Smooth muscle cell (in vitro differentiated cells): ENCODE data around the gene NRP1. TPM values are rescaled to one million over a fixed set of nuclear protein-coding genes. Genes with fewer than 3 reads are reported as not detected.

Source experiments
- DNase-seq: peaks from one replicate; lab custom pipeline; 2025; ENCODE audit not compliant: unreplicated experiment; lab: John Stamatoyannopoulos, UW
- H2AFZ ChIP-seq: fragments of 200-600 bp; sonication (generic); 2 replicates; pipeline ENCODE4 v1.6.0; 2016; ENCODE audit warnings: antibody characterized with exemption, low read depth, mild to moderate bottlenecking
- H3F3A ChIP-seq: fragments of 200-600 bp; sonication (generic); 2 replicates; pipeline ENCODE4 v1.6.0; 2017; ENCODE audit warnings: antibody characterized with exemption, low read depth
- H3K27ac ChIP-seq: fragments of 200-600 bp; sonication (generic); 2 replicates; pipeline ENCODE4 v1.5.1; 2016; ENCODE audit warnings: low read depth, mild to moderate bottlenecking
- H3K27me3 ChIP-seq: fragments of 200-600 bp; sonication (generic); 2 replicates; pipeline ENCODE4 v1.6.1; 2016; ENCODE audit warnings: low read depth, mild to moderate bottlenecking
- H3K36me3 ChIP-seq: fragments of 200-600 bp; sonication (generic); 2 replicates; pipeline ENCODE4 v1.5.1; 2016; ENCODE audit warnings: low read depth
- H3K4me1 ChIP-seq: fragments of 200-600 bp; sonication (generic); 2 replicates; pipeline ENCODE4 v1.5.1; 2016; ENCODE audit warnings: low read depth
- H3K4me2 ChIP-seq: fragments of 200-600 bp; sonication (generic); 2 replicates; pipeline ENCODE4 v1.6.0; 2016; ENCODE audit warnings: mild to moderate bottlenecking
- H3K4me3 ChIP-seq: fragments of 200-600 bp; sonication (generic); 2 replicates; pipeline ENCODE4 v1.5.1; 2016; ENCODE audit warnings: mild to moderate bottlenecking
- H3K79me2 ChIP-seq: fragments of 200-600 bp; sonication (generic); 2 replicates; pipeline ENCODE4 v1.6.0; 2016; ENCODE audit warnings: low read depth, mild to moderate bottlenecking
- H3K9ac ChIP-seq: fragments of 200-600 bp; sonication (generic); 2 replicates; pipeline ENCODE4 v1.6.0; 2016; ENCODE audit warnings: low read depth
- H3K9me3 ChIP-seq: fragments of 200-600 bp; sonication (generic); replicated peaks from 2 replicates; pipeline ENCODE4 v1.5.1; 2016; ENCODE audit warnings: low read depth
- H4K20me1 ChIP-seq: fragments of 200-600 bp; sonication (generic); 2 replicates; pipeline ENCODE4 v1.6.0; 2016; ENCODE audit warnings: low read depth
- CTCF ChIP-seq: fragments of 200-600 bp; sonication (generic); IDR thresholded peaks from 2 replicates; pipeline ENCODE4 v1.5.1; 2017; ENCODE audit warnings: borderline replicate concordance, mild to moderate bottlenecking, antibody characterized with exemption; ENCODE audit not compliant: insufficient read depth, poor library complexity, severe bottlenecking
- WGBS: methylation state at CpG from one replicate; pipeline ENCODE4 v1.1.7; 2016; ENCODE audit warnings: low lambda C conversion rate; 5-methylcytosine and 5-hydroxymethylcytosine counted together
- polyA plus RNA-seq: library from polyadenylated mRNA; unstranded; fragments of >200 nt; fragmentation: Nextera tagmentation; extraction: Ambion mirVana; gene quantifications from 2 replicates; pipeline ENCODE4 v1.2.1, GENCODE V29; 2016
- total RNA-seq: library from RNA; depleted of rRNA; stranded (reverse); fragments of >200 nt; gene quantifications from 2 replicates; pipeline ENCODE4 v1.2.3, GENCODE V29; 2014

Gene NRP1
- total and polyA plus RNA-seq, 2 experiments from 2014 or later = 74.8 to 80.4 TPM

- Histone ChIP-seq H3K79me2 (no peaks in the 10 kb centered on the region), H3F3A (peaks cover 18% of the 10 kb centered on the region), H4K20me1 (no peaks in the 10 kb centered on the region), H3K4me1 (peaks cover 11% of the 10 kb centered on the region), H3K27ac (no peak overlapping the region), H3K9me3 (no peaks in the 10 kb centered on the region), H3K4me2 (no peak overlapping the region), H3K9ac (no peak overlapping the region), H3K4me3 (no peak overlapping the region), H3K27me3 (no peaks in the 10 kb centered on the region), H2AFZ (no peak overlapping the region), H3K36me3 (no peaks in the 10 kb centered on the region)
- WGBS = 100% methylated on average over 1 of the region's 1 CpG
- DNase-seq = no peak
- TF ChIP-seq CTCF = no peak
These were observed 144.1 kb downstream of the NRP1 start for GRCh38 chr10:33190406-33190805.

GRCh38 chr10:33189808-33190207 is 144.7 kb downstream of the NRP1 start:
- peaks cover 13% of the 10 kb centered on the region for H3F3A ChIP-seq
- no peak overlapping the region for H2AFZ ChIP-seq
- no peaks in the 10 kb centered on the region for H3K27me3 ChIP-seq
- no peaks in the 10 kb centered on the region for H4K20me1 ChIP-seq
- no peaks in the 10 kb centered on the region for H3K79me2 ChIP-seq
- DNase-seq = no peak
- WGBS = 82% methylated on average over 8 of the region's 8 CpGs
- H3K4me2 ChIP-seq = no peak overlapping the region
- H3K27ac ChIP-seq = no peak overlapping the region
- no peak for TF ChIP-seq CTCF
- H3K9ac ChIP-seq = no peak overlapping the region
- H3K4me3 ChIP-seq = no peak overlapping the region
- H3K36me3 ChIP-seq = no peaks in the 10 kb centered on the region
- H3K9me3 ChIP-seq = no peaks in the 10 kb centered on the region
- H3K4me1 ChIP-seq = peaks cover 8% of the 10 kb centered on the region

GRCh38 chr10:33189363-33189762 is 145.1 kb downstream of the NRP1 start:
- Histone ChIP-seq H3K27me3 (no peaks in the 10 kb centered on the region), H4K20me1 (no peaks in the 10 kb centered on the region), H3K4me2 (no peak overlapping the region), H3F3A (peaks cover 10% of the 10 kb centered on the region), H3K4me1 (peaks cover 8% of the 10 kb centered on the region), H3K9me3 (no peaks in the 10 kb centered on the region), H3K36me3 (no peaks in the 10 kb centered on the region), H3K4me3 (no peak overlapping the region), H3K27ac (no peak overlapping the region), H2AFZ (no peak overlapping the region), H3K9ac (no peak overlapping the region), H3K79me2 (no peaks in the 10 kb centered on the region)
- no peak for DNase-seq
- WGBS = 95% methylated on average over 6 of the region's 6 CpGs
- no peak for TF ChIP-seq CTCF

- peaks cover 4% of the 10 kb centered on the region for H3F3A ChIP-seq
- no peaks in the 10 kb centered on the region for H4K20me1 ChIP-seq
- no peak overlapping the region for H3K4me3 ChIP-seq
- no peaks in the 10 kb centered on the region for H3K36me3 ChIP-seq
- WGBS = 89% methylated on average over 9 of the region's 9 CpGs
- H3K79me2 ChIP-seq = no peaks in the 10 kb centered on the region
- TF ChIP-seq CTCF = no peak
- no peak for DNase-seq
- no peak overlapping the region for H3K27ac ChIP-seq
- no peaks in the 10 kb centered on the region for H3K9me3 ChIP-seq
- no peak overlapping the region for H3K4me2 ChIP-seq
- peaks cover under 1% of the 10 kb centered on the region for H3K4me1 ChIP-seq
- H3K27me3 ChIP-seq = no peaks in the 10 kb centered on the region
- no peak overlapping the region for H2AFZ ChIP-seq
- no peak overlapping the region for H3K9ac ChIP-seq
These were observed 147.0 kb downstream of the NRP1 start for GRCh38 chr10:33187427-33187999.
